Astrocyte (in vitro differentiated cells and primary cell): ENCODE measurements around the gene SOX5. TPM values are rescaled to one million over a fixed set of nuclear protein-coding genes. Genes with fewer than 3 reads are reported as not detected.

Experiments used
- DNase-seq: peaks from one replicate; pipeline ENCODE4 v3.0.0-alpha.2; 2010; ENCODE audit warnings: low read depth
- FAIRE-seq: peaks from 2 replicates; lab custom pipeline; 2011; peaks lifted over from hg19 to GRCh38; lab: Jason Lieb, UNC
- H2AFZ ChIP-seq: 2 replicates; pipeline ENCODE4 v1.6.0; 2012; ENCODE audit warnings: low read depth, low read length, inconsistent platforms
- H3K27ac ChIP-seq: 2 replicates; pipeline ENCODE4 v1.5.1; 2011; ENCODE audit warnings: low read depth, low read length, inconsistent platforms
- H3K27me3 ChIP-seq: 2 replicates; pipeline ENCODE4 v1.6.0; 2011; ENCODE audit warnings: low read length, inconsistent platforms; ENCODE audit not compliant: insufficient read depth
- H3K36me3 ChIP-seq: 2 replicates; pipeline ENCODE4 v1.5.1; 2011; ENCODE audit warnings: low read length, inconsistent platforms; ENCODE audit not compliant: insufficient read depth
- H3K4me1 ChIP-seq: 2 replicates; pipeline ENCODE4 v1.5.1; 2011; ENCODE audit warnings: low read length, inconsistent platforms; ENCODE audit not compliant: insufficient read depth
- H3K4me2 ChIP-seq: 2 replicates; pipeline ENCODE4 v1.6.0; 2012; ENCODE audit warnings: low read length, inconsistent platforms
- H3K4me3 ChIP-seq: 2 replicates; pipeline ENCODE4 v1.5.1; 2011; ENCODE audit warnings: low read depth, mild to moderate bottlenecking, low read length, inconsistent platforms; ENCODE audit not compliant: insufficient read depth
- H3K79me2 ChIP-seq: 2 replicates; pipeline ENCODE4 v1.6.0; 2012; ENCODE audit warnings: mild to moderate bottlenecking, low read length, inconsistent platforms; ENCODE audit not compliant: insufficient read depth
- H3K9ac ChIP-seq: 2 replicates; pipeline ENCODE4 v1.6.0; 2012; ENCODE audit warnings: mild to moderate bottlenecking, low read length, inconsistent platforms
- H3K9me3 ChIP-seq: 2 replicates; pipeline ENCODE4 v1.5.1; 2012; ENCODE audit warnings: low read depth, mild to moderate bottlenecking, low read length, inconsistent platforms; ENCODE audit not compliant: insufficient read depth
- H4K20me1 ChIP-seq: 2 replicates; pipeline ENCODE4 v1.6.0; 2012; ENCODE audit warnings: low read length, inconsistent platforms; ENCODE audit not compliant: insufficient read depth
- H3K27ac Mint-ChIP-seq: one replicate; pipeline ENCODE4 v1.8.0; 2021; ENCODE audit warnings: mild to moderate bottlenecking, mixed read lengths; ENCODE audit not compliant: unreplicated experiment
- H3K27me3 Mint-ChIP-seq: one replicate; pipeline ENCODE4 v1.8.0; 2021; ENCODE audit warnings: low read depth, mixed read lengths; ENCODE audit not compliant: unreplicated experiment
- H3K36me3 Mint-ChIP-seq: one replicate; pipeline ENCODE4 v1.8.0; 2021; ENCODE audit warnings: low read depth, mixed read lengths; ENCODE audit not compliant: unreplicated experiment
- H3K4me1 Mint-ChIP-seq: one replicate; pipeline ENCODE4 v1.8.0; 2021; ENCODE audit warnings: low read depth, mixed read lengths; ENCODE audit not compliant: unreplicated experiment
- H3K4me3 Mint-ChIP-seq: one replicate; pipeline ENCODE4 v1.8.0; 2021; ENCODE audit warnings: mild to moderate bottlenecking, moderate library complexity, mixed read lengths; ENCODE audit not compliant: unreplicated experiment
- H3K9me3 Mint-ChIP-seq: one replicate; pipeline ENCODE4 v1.8.0; 2021; ENCODE audit warnings: mild to moderate bottlenecking, mixed read lengths; ENCODE audit not compliant: unreplicated experiment
- CTCF ChIP-seq: IDR thresholded peaks from 2 replicates; pipeline ENCODE4 v1.5.1; 2011; ENCODE audit warnings: low read depth, mild to moderate bottlenecking, inconsistent platforms, low read length, moderate library complexity; ENCODE audit not compliant: insufficient read depth
- EZH2 ChIP-seq: IDR thresholded peaks from 2 replicates; pipeline ENCODE4 v1.6.1; 2012; ENCODE audit warnings: mild to moderate bottlenecking, low read length, inconsistent platforms; ENCODE audit not compliant: insufficient read depth
- total RNA-seq: library from RNA; stranded (reverse); gene quantifications from 2 replicates; pipeline ENCODE4 v1.2.1, GENCODE V29; 2021

SOX5 gene
- total RNA-seq, 1 donor from 2014 or later: 13.7 TPM

GRCh38 chr12:23853640-23854039 is 95.8 kb downstream of the SOX5 start:
- no peak overlapping the region for H3K4me3 Mint-ChIP-seq
- DNase-seq (no peak), FAIRE-seq (no peak)
- Histone ChIP-seq H3K79me2 (no peaks in the 10 kb centered on the region), H3K4me2 (no peak overlapping the region), H3K27me3 (no peaks in the 10 kb centered on the region), H3K4me1 (no peaks in the 10 kb centered on the region), H3K4me3 (no peak overlapping the region), H3K36me3 (no peaks in the 10 kb centered on the region), H3K9me3 (no peaks in the 10 kb centered on the region), H3K9ac (no peak overlapping the region), H2AFZ (no peak overlapping the region), H3K27ac (no peak overlapping the region), H4K20me1 (no peaks in the 10 kb centered on the region)
- no peaks in the 10 kb centered on the region for H3K27me3 Mint-ChIP-seq
- no peak overlapping the region for H3K27ac Mint-ChIP-seq
- H3K36me3 Mint-ChIP-seq: no peaks in the 10 kb centered on the region
- TF ChIP-seq EZH2 (no peak), CTCF (no peak)
- no peaks in the 10 kb centered on the region for H3K9me3 Mint-ChIP-seq
- H3K4me1 Mint-ChIP-seq: peaks cover 3% of the 10 kb centered on the region

- no peaks in the 10 kb centered on the region for H3K36me3 ChIP-seq
- Mint-ChIP-seq H3K27ac (no peak overlapping the region), H3K36me3 (no peaks in the 10 kb centered on the region), H3K4me3 (no peak overlapping the region), H3K4me1 (peaks cover 3% of the 10 kb centered on the region), H3K27me3 (no peaks in the 10 kb centered on the region), H3K9me3 (no peaks in the 10 kb centered on the region)
- H2AFZ ChIP-seq: no peak overlapping the region
- H3K4me3 ChIP-seq: no peak overlapping the region
- DNase-seq: no peak
- no peaks in the 10 kb centered on the region for H3K4me1 ChIP-seq
- H3K79me2 ChIP-seq: no peaks in the 10 kb centered on the region
- no peak overlapping the region for H3K9ac ChIP-seq
- H3K27ac ChIP-seq: no peak overlapping the region
- H3K9me3 ChIP-seq: no peaks in the 10 kb centered on the region
- no peak for FAIRE-seq
- TF ChIP-seq CTCF: no peak
- no peak for TF ChIP-seq EZH2
- no peaks in the 10 kb centered on the region for H3K27me3 ChIP-seq
- H3K4me2 ChIP-seq: no peak overlapping the region
- no peaks in the 10 kb centered on the region for H4K20me1 ChIP-seq
Measured at GRCh38 chr12:23851602-23852001, 97.9 kb downstream of the SOX5 start.

- peaks cover 3% of the 10 kb centered on the region for H3K4me1 Mint-ChIP-seq
- H3K4me2 ChIP-seq: no peak overlapping the region
- H3K36me3 Mint-ChIP-seq: no peaks in the 10 kb centered on the region
- H3K4me3 ChIP-seq: no peak overlapping the region
- no peaks in the 10 kb centered on the region for H3K4me1 ChIP-seq
- H3K9me3 Mint-ChIP-seq: no peaks in the 10 kb centered on the region
- H3K79me2 ChIP-seq: no peaks in the 10 kb centered on the region
- no peak for FAIRE-seq
- no peaks in the 10 kb centered on the region for H3K36me3 ChIP-seq
- no peak overlapping the region for H3K27ac ChIP-seq
- no peaks in the 10 kb centered on the region for H3K27me3 ChIP-seq
- no peak overlapping the region for H3K9ac ChIP-seq
- DNase-seq: no peak
- no peak for TF ChIP-seq EZH2
- no peak for TF ChIP-seq CTCF
- no peak overlapping the region for H3K4me3 Mint-ChIP-seq
- no peak overlapping the region for H3K27ac Mint-ChIP-seq
- H4K20me1 ChIP-seq: no peaks in the 10 kb centered on the region
- no peaks in the 10 kb centered on the region for H3K9me3 ChIP-seq
- no peaks in the 10 kb centered on the region for H3K27me3 Mint-ChIP-seq
- no peak overlapping the region for H2AFZ ChIP-seq
Measured at GRCh38 chr12:23847857-23848256, 101.6 kb downstream of the SOX5 start.
